ENCODE data around the gene DIAPH3. TPM values are rescaled to one million over a fixed set of nuclear protein-coding genes. Genes with fewer than 3 reads are reported as not detected.

Gene DIAPH3
- total and polyA plus RNA-seq, 2 of the 4 experiments (the other 2 are of a cell fraction) = 8.9 to 9.3 TPM

- DNase-seq = no peak
- TF ChIP-seq RFX5 (IDR thresholded peaks at IDR 0.05; ENCODE audit: low read depth, low read length) (no peak), CEBPB (IDR thresholded peaks at IDR 0.05; ENCODE audit: low read depth, low read length) (no peak), RAD21 (IDR thresholded peaks at IDR 0.05; ENCODE audit: low read length) (no peak), BHLHE40 (IDR thresholded peaks at IDR 0.05; ENCODE audit: low read depth, low read length) (no peak), NFE2L2 (IDR thresholded peaks at IDR 0.05; ENCODE audit: low read depth, low read length) (no peak), ELK1 (IDR thresholded peaks at IDR 0.05; ENCODE audit: borderline replicate concordance, low read depth, low read length) (no peak), POLR2A (IDR thresholded peaks at IDR 0.05; ENCODE audit: low read depth, low read length) (no peak)
- TF ChIP-seq, protein P1, sequence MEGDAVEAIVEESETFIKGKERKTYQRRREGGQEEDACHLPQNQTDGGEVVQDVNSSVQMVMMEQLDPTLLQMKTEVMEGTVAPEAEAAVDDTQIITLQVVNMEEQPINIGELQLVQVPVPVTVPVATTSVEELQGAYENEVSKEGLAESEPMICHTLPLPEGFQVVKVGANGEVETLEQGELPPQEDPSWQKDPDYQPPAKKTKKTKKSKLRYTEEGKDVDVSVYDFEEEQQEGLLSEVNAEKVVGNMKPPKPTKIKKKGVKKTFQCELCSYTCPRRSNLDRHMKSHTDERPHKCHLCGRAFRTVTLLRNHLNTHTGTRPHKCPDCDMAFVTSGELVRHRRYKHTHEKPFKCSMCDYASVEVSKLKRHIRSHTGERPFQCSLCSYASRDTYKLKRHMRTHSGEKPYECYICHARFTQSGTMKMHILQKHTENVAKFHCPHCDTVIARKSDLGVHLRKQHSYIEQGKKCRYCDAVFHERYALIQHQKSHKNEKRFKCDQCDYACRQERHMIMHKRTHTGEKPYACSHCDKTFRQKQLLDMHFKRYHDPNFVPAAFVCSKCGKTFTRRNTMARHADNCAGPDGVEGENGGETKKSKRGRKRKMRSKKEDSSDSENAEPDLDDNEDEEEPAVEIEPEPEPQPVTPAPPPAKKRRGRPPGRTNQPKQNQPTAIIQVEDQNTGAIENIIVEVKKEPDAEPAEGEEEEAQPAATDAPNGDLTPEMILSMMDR (conservative IDR thresholded peaks at IDR 0.05; ENCODE audit: low read depth, low read length) = no peak
- TF ChIP-seq, protein P2, sequence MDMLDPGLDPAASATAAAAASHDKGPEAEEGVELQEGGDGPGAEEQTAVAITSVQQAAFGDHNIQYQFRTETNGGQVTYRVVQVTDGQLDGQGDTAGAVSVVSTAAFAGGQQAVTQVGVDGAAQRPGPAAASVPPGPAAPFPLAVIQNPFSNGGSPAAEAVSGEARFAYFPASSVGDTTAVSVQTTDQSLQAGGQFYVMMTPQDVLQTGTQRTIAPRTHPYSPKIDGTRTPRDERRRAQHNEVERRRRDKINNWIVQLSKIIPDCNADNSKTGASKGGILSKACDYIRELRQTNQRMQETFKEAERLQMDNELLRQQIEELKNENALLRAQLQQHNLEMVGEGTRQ (IDR thresholded peaks at IDR 0.05; ENCODE audit: low read depth, low read length) = no peak
- Histone ChIP-seq H3K56ac (ENCODE audit: extremely low read depth, insufficient read depth, low read length) (no peak overlapping the region), H2BK120ac (ENCODE audit: low read depth, low read length) (no peak overlapping the region), H3K27ac (ENCODE audit: insufficient read depth, low read length) (no peak overlapping the region), H3K14ac (replicated peaks; ENCODE audit: low read depth, low read length) (no peak overlapping the region), H3K4me3 (ENCODE audit: insufficient read depth, low read depth, low read length) (no peak overlapping the region), H4K91ac (ENCODE audit: insufficient read depth, low read depth, low read length) (no peak overlapping the region), H2BK15ac (ENCODE audit: low read depth, low read length) (no peak overlapping the region), H3K36me3 (ENCODE audit: control insufficient read depth, insufficient read depth, low read length) (no peaks in the 10 kb centered on the region), H2BK20ac (ENCODE audit: low read depth, low read length) (no peak overlapping the region), H4K5ac (ENCODE audit: low read depth, low read length) (no peak overlapping the region), H3K9ac (ENCODE audit: low read depth, low read length) (no peak overlapping the region), H3K9me1 (ENCODE audit: insufficient read depth, low read length) (no peaks in the 10 kb centered on the region), H2AFZ (replicated peaks; ENCODE audit: low read length, poor library complexity) (no peak overlapping the region), H3K4me1 (ENCODE audit: control insufficient read depth, insufficient read depth, low read length) (peaks cover 4% of the 10 kb centered on the region; the same call in 1 of the 2 replicates), H4K20me1 (ENCODE audit: insufficient read depth, low read length) (no peaks in the 10 kb centered on the region), H3K23ac (ENCODE audit: low read depth, low read length) (no peak overlapping the region), H2AK5ac (ENCODE audit: low read depth, low read length) (no peak overlapping the region), H3K79me1 (ENCODE audit: low read depth in 1 of 2, low read length in 2 of 2) (peaks cover 14 to 20% of the 10 kb centered on the region in 2 experiments), H2AK9ac (replicated peaks; ENCODE audit: low read depth, low read length, poor library complexity) (no peak overlapping the region), H3K27me3 (ENCODE audit: control insufficient read depth, insufficient read depth, low read length) (no peaks in the 10 kb centered on the region), H2BK5ac (ENCODE audit: low read depth, low read length, poor library complexity, severe bottlenecking) (no peak overlapping the region), H3K4me2 (ENCODE audit: low read depth, low read length) (no peak overlapping the region), H4K8ac (ENCODE audit: low read depth in 2 of 2, low read length in 2 of 2) (no peak overlapping the region), H3K18ac (ENCODE audit: low read depth, low read length) (no peak overlapping the region), H3K9me3 (ENCODE audit: control insufficient read depth, insufficient read depth, low read length) (no peaks in the 10 kb centered on the region), H3K4ac (ENCODE audit: low read depth, low read length) (no peak overlapping the region; the same call in 1 of the 2 replicates)
- no peak for ATAC-seq (ENCODE audit: low read depth)
- POLR2A ChIA-PET (ENCODE audit: unreplicated experiment) = no interaction called here
- no CpG with 5 or more reads among the region's 3 CpGs for WGBS, 2 experiments (ENCODE audit: extremely low coverage in 2 of 2, insufficient read length in 1 of 2)
- CTCF ChIA-PET = no interaction called here
- dilution Hi-C loops (cut with HindIII; ENCODE audit: low sequenced_read_pairs, unreplicated experiment) (no loop called here), in situ Hi-C loops (cut with MboI; ENCODE audit: low sequenced_read_pairs) (no loop called here), intact Hi-C loops (cut with micrococcal nuclease) (loop anchor here (10.0 kb wide), 1 partner anchor 482 kb away; no protein-coding TSS in a partner anchor)
- BruUV-seq (replicated peaks) = no TSS peak
These were observed 3.4 kb upstream of the DIAPH3 start for GRCh38 chr13:60167121-60167520.
